T-cell (primary cell): ENCODE results near the gene KCNG2. TPM values are rescaled to one million over a fixed set of nuclear protein-coding genes. Genes with fewer than 3 reads are reported as not detected.

ENCODE experiments used
- ATAC-seq, 4 experiments: fragments of 200-7000 bp in 3 of 4; fragments of 150-1000 bp in 1 of 4; cut with Tn5 transposase; replicated peaks in 1 of 4; 1 replicate in 3 of 4; 2 replicates in 1 of 4; pipeline ENCODE4 v1.10.0; 2021; ENCODE audit warnings: moderate library complexity in 3 of 4, mild to moderate bottlenecking in 2 of 4, moderate number of reproducible peaks in 1 of 4
- CTCF ChIA-PET, 2 donors: fragments of 300-600 bp; sonication (Branson Sonifier 250); formaldehyde crosslinking; loops; one replicate each; lab custom pipeline; 2022; ENCODE audit warnings: antibody characterized with exemption in 2 of 2; lab: Charles Lee
- POLR2A ChIA-PET, 2 donors: fragments of 300-600 bp; sonication (Branson Sonifier 250); formaldehyde crosslinking; loops; one replicate each; lab custom pipeline; 2022; ENCODE audit warnings: antibody characterized with exemption in 2 of 2; lab: Charles Lee
- DNase-seq, 35 experiments: peaks; one replicate each; pipeline versions ENCODE4 v3.0.0 to v3.0.0-alpha.2; 2013 to 2023
- H3K27ac ChIP-seq: one replicate; pipeline ENCODE4 v1.5.1; 2013; ENCODE audit warnings: low read length
- H3K27me3 ChIP-seq, 2 experiments: replicated peaks in 1 of 2; 1 replicate in 1 of 2; 2 replicates in 1 of 2; pipeline versions ENCODE4 v1.6.1 to v1.7.0; 2013; ENCODE audit warnings: low read length in 1 of 2, mixed read lengths in 1 of 2; ENCODE audit not compliant: control insufficient read depth in 2 of 2, insufficient read depth in 2 of 2; ENCODE audit errors: extremely low read depth in 1 of 2
- H3K36me3 ChIP-seq, 2 donors: 1 replicate in 1 of 2; 2 replicates in 1 of 2; pipeline versions ENCODE4 v1.6.1 to v1.7.0; 2013; ENCODE audit warnings: low read length in 1 of 2; ENCODE audit not compliant: control insufficient read depth in 2 of 2, insufficient read depth in 1 of 2; ENCODE audit errors: extremely low read depth in 1 of 2
- H3K4me1 ChIP-seq, 2 experiments: 1 replicate in 1 of 2; 2 replicates in 1 of 2; pipeline versions ENCODE4 v1.6.1 to v1.7.0; 2013; ENCODE audit warnings: low read length in 2 of 2, mixed read lengths in 1 of 2; ENCODE audit not compliant: insufficient read depth in 2 of 2, control insufficient read depth in 1 of 2; ENCODE audit errors: extremely low read depth in 1 of 2
- H3K4me3 ChIP-seq, 2 donors: 1 replicate in 1 of 2; 2 replicates in 1 of 2; pipeline versions ENCODE4 v1.5.1 to v1.7.0; 2013; ENCODE audit warnings: mild to moderate bottlenecking in 2 of 2, low read length in 1 of 2, moderate library complexity in 1 of 2; ENCODE audit not compliant: control insufficient read depth in 1 of 2; ENCODE audit errors: extremely low read depth in 1 of 2
- H3K9me3 ChIP-seq: 2 replicates; pipeline ENCODE4 v1.7.0; 2013
- H3K27ac Mint-ChIP-seq, 2 donors: one replicate each; pipeline ENCODE4 v1.8.0; 2020 to 2021; ENCODE audit warnings: mild to moderate bottlenecking in 2 of 2, mixed read lengths in 2 of 2
- H3K27me3 Mint-ChIP-seq, 2 donors: one replicate each; pipeline ENCODE4 v1.8.0; 2021 to 2022; ENCODE audit warnings: mixed read lengths in 2 of 2
- H3K36me3 Mint-ChIP-seq: one replicate; pipeline ENCODE4 v1.8.0; 2021; ENCODE audit warnings: mixed read lengths
- H3K4me1 Mint-ChIP-seq, 3 donors: one replicate each; pipeline ENCODE4 v1.8.0; 2020 to 2022; ENCODE audit warnings: mixed read lengths in 3 of 3, mild to moderate bottlenecking in 1 of 3
- H3K4me3 Mint-ChIP-seq, 3 donors: one replicate each; pipeline ENCODE4 v1.8.0; 2020 to 2022; ENCODE audit warnings: mild to moderate bottlenecking in 3 of 3, mixed read lengths in 3 of 3, moderate library complexity in 3 of 3
- H3K9me3 Mint-ChIP-seq, 3 donors: one replicate each; pipeline ENCODE4 v1.8.0; 2020 to 2022; ENCODE audit warnings: mixed read lengths in 3 of 3
- WGBS: methylation state at CpG from one replicate; pipeline ENCODE4 v1.1.5; 2013; ENCODE audit warnings: missing lambda C conversion rate; ENCODE audit not compliant: insufficient coverage; 5-methylcytosine and 5-hydroxymethylcytosine counted together
- total RNA-seq, 35 experiments: library from RNA in 6 of 35; stranded (reverse) in 6 of 35; fragments of 120-200 nt in 1 of 35; gene quantifications; one replicate each; pipeline versions ENCODE4 v1.2.1 to v1.2.4 and lab custom pipeline; 2013 to 2026

KCNG2 gene
- total RNA-seq, 5 donors from 2014 or later (not counting 1 experiment from before 2014, with no cell fraction given), result not detected

- no peaks in the 10 kb centered on the region for H3K36me3 Mint-ChIP-seq
- H3K9me3 ChIP-seq, result no peaks in the 10 kb centered on the region
- DNase-seq (peak in 1 of 35 experiments; percentile 14), ATAC-seq (no peak)
- no peaks in the 10 kb centered on the region for H3K9me3 Mint-ChIP-seq
- no peak overlapping the region for H3K27ac Mint-ChIP-seq
- peaks cover 11 to 23% of the 10 kb centered on the region in 2 donors for H3K27me3 Mint-ChIP-seq
- CTCF ChIA-PET, result no interaction called here
- H3K27ac ChIP-seq, result no peak overlapping the region
- 82% methylated on average over 26 of the region's 29 CpGs for WGBS
- POLR2A ChIA-PET, result no interaction called here
- H3K4me3 ChIP-seq, result no peak overlapping the region
- H3K4me1 ChIP-seq, result no peaks in the 10 kb centered on the region
- H3K4me3 Mint-ChIP-seq, result no peak overlapping the region
- no peaks in the 10 kb centered on the region for H3K4me1 Mint-ChIP-seq
- no peaks in the 10 kb centered on the region for H3K36me3 ChIP-seq
- H3K27me3 ChIP-seq, result peaks cover 0 to 53% of the 10 kb centered on the region in 2 experiments
These were observed 18.6 kb upstream of the KCNG2 start for GRCh38 chr18:79779021-79779699.

- CTCF ChIA-PET, result no interaction called here
- no peaks in the 10 kb centered on the region for H3K9me3 ChIP-seq
- H3K27me3 Mint-ChIP-seq, result peaks cover 14 to 26% of the 10 kb centered on the region in 2 donors
- no peaks in the 10 kb centered on the region for H3K9me3 Mint-ChIP-seq
- ATAC-seq (no peak), DNase-seq (peak in 1 of 35 experiments; percentile 14)
- no peak overlapping the region for H3K4me3 ChIP-seq
- 82% methylated on average over 17 of the region's 18 CpGs for WGBS
- no peaks in the 10 kb centered on the region for H3K4me1 Mint-ChIP-seq
- POLR2A ChIA-PET, result no interaction called here
- H3K4me1 ChIP-seq, result no peaks in the 10 kb centered on the region
- H3K36me3 ChIP-seq, result no peaks in the 10 kb centered on the region
- H3K27me3 ChIP-seq, result peaks cover 0 to 52% of the 10 kb centered on the region in 2 experiments
- H3K27ac Mint-ChIP-seq, result no peak overlapping the region
- no peaks in the 10 kb centered on the region for H3K36me3 Mint-ChIP-seq
- no peak overlapping the region for H3K27ac ChIP-seq
- H3K4me3 Mint-ChIP-seq, result no peak overlapping the region
These were observed 18.0 kb upstream of the KCNG2 start for GRCh38 chr18:79779700-79780190.

- Mint-ChIP-seq H3K27me3 (peaks cover 15 to 31% of the 10 kb centered on the region in 2 donors), H3K4me3 (no peak overlapping the region), H3K36me3 (no peaks in the 10 kb centered on the region), H3K9me3 (no peaks in the 10 kb centered on the region), H3K4me1 (no peaks in the 10 kb centered on the region), H3K27ac (no peak overlapping the region)
- CTCF ChIA-PET, result no interaction called here
- ATAC-seq, result no peak
- no peak overlapping the region for H3K27ac ChIP-seq
- H3K36me3 ChIP-seq, result no peaks in the 10 kb centered on the region
- DNase-seq, result no peak
- POLR2A ChIA-PET, result no interaction called here
- WGBS, result 87% methylated on average over 4 of the region's 8 CpGs
- no peaks in the 10 kb centered on the region for H3K4me1 ChIP-seq
- H3K27me3 ChIP-seq, result peaks cover 0 to 55% of the 10 kb centered on the region in 2 experiments
- no peaks in the 10 kb centered on the region for H3K9me3 ChIP-seq
- no peak overlapping the region for H3K4me3 ChIP-seq
These were observed 17.2 kb upstream of the KCNG2 start for GRCh38 chr18:79780547-79780946.

GRCh38 chr18:79781331-79781941 is 16.3 kb upstream of the KCNG2 start:
- ATAC-seq (no peak), DNase-seq (peak in 1 of 35 experiments; percentile 15)
- no peaks in the 10 kb centered on the region for H3K36me3 ChIP-seq
- H3K27me3 ChIP-seq, result peaks cover 0 to 56% of the 10 kb centered on the region in 2 experiments
- Mint-ChIP-seq H3K27ac (no peak overlapping the region), H3K9me3 (no peaks in the 10 kb centered on the region), H3K4me3 (no peak overlapping the region), H3K4me1 (no peaks in the 10 kb centered on the region), H3K27me3 (peaks cover 21 to 36% of the 10 kb centered on the region in 2 donors), H3K36me3 (no peaks in the 10 kb centered on the region)
- H3K4me3 ChIP-seq, result no peak overlapping the region
- CTCF ChIA-PET, result no interaction called here
- POLR2A ChIA-PET, result no interaction called here
- no peaks in the 10 kb centered on the region for H3K4me1 ChIP-seq
- no peak overlapping the region for H3K27ac ChIP-seq
- 84% methylated on average over 16 of the region's 17 CpGs for WGBS
- no peaks in the 10 kb centered on the region for H3K9me3 ChIP-seq

- Mint-ChIP-seq H3K27ac (no peak overlapping the region), H3K4me3 (no peak overlapping the region), H3K4me1 (peaks cover 0 to 2% (median 1%) of the 10 kb centered on the region in 3 donors), H3K36me3 (no peaks in the 10 kb centered on the region), H3K9me3 (no peaks in the 10 kb centered on the region), H3K27me3 (peaks cover 25 to 44% of the 10 kb centered on the region in 2 donors)
- DNase-seq (peak in 1 of 35 experiments; percentile 23), ATAC-seq (no peak)
- no peaks in the 10 kb centered on the region for H3K4me1 ChIP-seq
- H3K36me3 ChIP-seq, result no peaks in the 10 kb centered on the region
- no peak overlapping the region for H3K4me3 ChIP-seq
- 87% methylated on average over 38 of the region's 43 CpGs for WGBS
- H3K27me3 ChIP-seq, result peaks cover 0 to 58% of the 10 kb centered on the region in 2 experiments
- H3K27ac ChIP-seq, result no peak overlapping the region
- ChIA-PET CTCF (interaction anchor here in 1 of 2 donors (0.5 kb wide), 1 partner anchor 414 kb away, joined by 3 read pairs; no protein-coding TSS in a partner anchor), POLR2A (no interaction called here)
- no peaks in the 10 kb centered on the region for H3K9me3 ChIP-seq
These were observed 15.0 kb upstream of the KCNG2 start for GRCh38 chr18:79782566-79783308.
